ENCODE measurements around the gene FUNDC1. TPM values are rescaled to one million over a fixed set of nuclear protein-coding genes. Genes with fewer than 3 reads are reported as not detected.

The FUNDC1 gene
- total RNA-seq, 4 donors from 2014 or later: 5.7 to 18.0 (median 10.5) TPM

GRCh38 chrX:44483965-44484606 lies 58.6 kb downstream of the FUNDC1 start:
- no peaks in the 10 kb centered on the region for H3K9me3 ChIP-seq
- H3K36me3 ChIP-seq: no peaks in the 10 kb centered on the region
- no peak overlapping the region for H3K27ac ChIP-seq
- no peak for DNase-seq (ENCODE audit: low spot score in 2 of 2)
- TF ChIP-seq POLR2AphosphoS5 (IDR thresholded peaks at IDR 0.05) (no peak), EP300 (IDR thresholded peaks at IDR 0.05) (no peak), POLR2A (IDR thresholded peaks at IDR 0.05) (no peak), CTCF (IDR thresholded peaks at IDR 0.05) (no peak)
- no peaks in the 10 kb centered on the region for H3K4me1 ChIP-seq
- H3K27me3 ChIP-seq: no peaks in the 10 kb centered on the region
- H3K4me3 ChIP-seq: no peak overlapping the region
- 88% methylated on average over 8 of the region's 8 CpGs for WGBS

GRCh38 chrX:44482575-44482974 lies 60.1 kb downstream of the FUNDC1 start:
- 87% methylated on average over 1 of the region's 1 CpG for WGBS
- TF ChIP-seq POLR2AphosphoS5 (IDR thresholded peaks at IDR 0.05) (no peak), CTCF (IDR thresholded peaks at IDR 0.05) (no peak), EP300 (IDR thresholded peaks at IDR 0.05) (no peak), POLR2A (IDR thresholded peaks at IDR 0.05) (no peak)
- H3K36me3 ChIP-seq: no peaks in the 10 kb centered on the region
- H3K27me3 ChIP-seq: no peaks in the 10 kb centered on the region
- no peak for DNase-seq (ENCODE audit: low spot score in 2 of 2)
- H3K4me3 ChIP-seq: no peak overlapping the region
- H3K4me1 ChIP-seq: no peaks in the 10 kb centered on the region
- H3K9me3 ChIP-seq: no peaks in the 10 kb centered on the region
- H3K27ac ChIP-seq: no peak overlapping the region

- H3K27ac ChIP-seq: no peak overlapping the region
- no peak for DNase-seq (ENCODE audit: low spot score in 2 of 2)
- no peaks in the 10 kb centered on the region for H3K4me1 ChIP-seq
- TF ChIP-seq EP300 (IDR thresholded peaks at IDR 0.05) (no peak), POLR2AphosphoS5 (IDR thresholded peaks at IDR 0.05) (no peak), CTCF (IDR thresholded peaks at IDR 0.05) (no peak), POLR2A (IDR thresholded peaks at IDR 0.05) (no peak)
- 39% methylated on average over 2 of the region's 2 CpGs for WGBS
- no peaks in the 10 kb centered on the region for H3K27me3 ChIP-seq
- H3K9me3 ChIP-seq: no peaks in the 10 kb centered on the region
- H3K4me3 ChIP-seq: no peak overlapping the region
- H3K36me3 ChIP-seq: no peaks in the 10 kb centered on the region
Measured at GRCh38 chrX:44480591-44480990, 62.1 kb downstream of the FUNDC1 start.

GRCh38 chrX:44474410-44474809 lies 68.2 kb downstream of the FUNDC1 start:
- H3K4me1 ChIP-seq: no peaks in the 10 kb centered on the region
- TF ChIP-seq EP300 (IDR thresholded peaks at IDR 0.05): no peak
- TF ChIP-seq CTCF (IDR thresholded peaks at IDR 0.05): no peak
- TF ChIP-seq POLR2A (IDR thresholded peaks at IDR 0.05): no peak
- no peak for TF ChIP-seq POLR2AphosphoS5 (IDR thresholded peaks at IDR 0.05)
- no peak overlapping the region for H3K4me3 ChIP-seq
- H3K27ac ChIP-seq: no peak overlapping the region
- H3K9me3 ChIP-seq: no peaks in the 10 kb centered on the region
- H3K36me3 ChIP-seq: no peaks in the 10 kb centered on the region
- H3K27me3 ChIP-seq: no peaks in the 10 kb centered on the region
- no peak for DNase-seq (ENCODE audit: low spot score in 2 of 2)
- whole genome bisulfite sequencing: 47% methylated on average over 2 of the region's 2 CpGs

Other genes starting within 250 kb of the FUNDC1 start
- gene EFHC2, start 199.2 kb downstream of the FUNDC1 start, total RNA-seq: 10 to 100 TPM in 2 of 4 donors, 1 to 10 TPM in 2; 5.1 to 16.1 (median 8.9) TPM

Data from suprapubic skin (tissue), 4 donors.